OCI-LY1 (cell line): ENCODE results near the gene CDH4.

Experiments used
- H2AFZ ChIP-seq: fragments of 200-600 bp; sonication (generic), shearing (Covaris generic); 2 replicates; pipeline ENCODE4 v1.6.0; 2014; ENCODE audit warnings: antibody characterized with exemption, mild to moderate bottlenecking, low read length
- H3F3A ChIP-seq: fragments of 200-600 bp; sonication (generic), shearing (Covaris generic); 2 replicates; pipeline ENCODE4 v1.6.0; 2014; ENCODE audit warnings: mild to moderate bottlenecking, antibody characterized with exemption, low read length, moderate library complexity; ENCODE audit not compliant: insufficient read depth
- H3K27ac ChIP-seq: fragments of 200-600 bp; sonication (generic); 2 replicates; pipeline ENCODE4 v1.5.1; 2014; ENCODE audit warnings: low read length, mixed run types, mild to moderate bottlenecking, low read depth; ENCODE audit not compliant: poor library complexity, severe bottlenecking
- H3K27me3 ChIP-seq: fragments of 200-600 bp; sonication (generic); 2 replicates; pipeline ENCODE4 v1.6.0; 2014; ENCODE audit warnings: antibody characterized with exemption, mild to moderate bottlenecking, low read length, moderate library complexity; ENCODE audit not compliant: insufficient read depth
- H3K36me3 ChIP-seq: fragments of 200-600 bp; sonication (generic); 2 replicates; pipeline ENCODE4 v1.6.1; 2014; ENCODE audit warnings: mild to moderate bottlenecking, antibody characterized with exemption, low read length, moderate library complexity, mixed read lengths; ENCODE audit not compliant: insufficient read depth
- H3K4me1 ChIP-seq: fragments of 200-600 bp; sonication (generic); 2 replicates; pipeline ENCODE4 v1.5.1; 2014; ENCODE audit warnings: mild to moderate bottlenecking, low read length, moderate library complexity; ENCODE audit not compliant: insufficient read depth, severe bottlenecking
- H3K4me2 ChIP-seq: fragments of 200-600 bp; sonication (generic), shearing (Covaris generic); 2 replicates; pipeline ENCODE4 v1.6.1; 2014; ENCODE audit warnings: low read length
- H3K4me3 ChIP-seq: fragments of 200-600 bp; sonication (generic); 2 replicates; pipeline ENCODE4 v1.5.1; 2014; ENCODE audit warnings: low read length, low read depth, mild to moderate bottlenecking, mixed read lengths; ENCODE audit not compliant: poor library complexity, severe bottlenecking
- H3K79me2 ChIP-seq: fragments of 200-600 bp; shearing (Covaris generic); 2 replicates; pipeline ENCODE4 v1.6.1; 2016; ENCODE audit warnings: mixed run types, low read length, mixed read lengths; ENCODE audit not compliant: insufficient read depth
- H3K9ac ChIP-seq: fragments of 200-600 bp; sonication (generic), shearing (Covaris generic); 2 replicates; pipeline ENCODE4 v1.6.1; 2014; ENCODE audit warnings: mild to moderate bottlenecking, low read length, mixed read lengths
- H3K9me2 ChIP-seq: fragments of 200-600 bp; sonication (generic), shearing (Covaris generic); 2 replicates; pipeline ENCODE4 v1.6.1; 2014; ENCODE audit warnings: low read depth, mild to moderate bottlenecking, low read length, mixed read lengths
- H3K9me3 ChIP-seq: fragments of 200-600 bp; shearing (Covaris generic); 2 replicates; pipeline ENCODE4 v1.6.1; 2014; ENCODE audit warnings: low read length, mixed read lengths
- H4K20me1 ChIP-seq: fragments of 200-600 bp; sonication (generic), shearing (Covaris generic); 2 replicates; pipeline ENCODE4 v1.6.0; 2016; ENCODE audit warnings: mild to moderate bottlenecking, low read length; ENCODE audit not compliant: insufficient read depth
- EZH2 ChIP-seq: fragments of 200-600 bp; sonication (generic), shearing (Covaris generic); IDR thresholded peaks from 2 replicates; pipeline ENCODE4 v1.8.0; 2017; ENCODE audit warnings: borderline replicate concordance, mixed run types, mild to moderate bottlenecking, antibody characterized with exemption, low read length, moderate library complexity, mixed read lengths
- TF ChIP-seq, protein P1 (sequence below): fragments of 200-600 bp; sonication (generic), shearing (Covaris generic); IDR thresholded peaks from 2 replicates; pipeline ENCODE4 v1.5.1; 2017; ENCODE audit warnings: mild to moderate bottlenecking, antibody characterized with exemption, low read length, moderate library complexity, mixed read lengths

Gene CDH4

DNA sequence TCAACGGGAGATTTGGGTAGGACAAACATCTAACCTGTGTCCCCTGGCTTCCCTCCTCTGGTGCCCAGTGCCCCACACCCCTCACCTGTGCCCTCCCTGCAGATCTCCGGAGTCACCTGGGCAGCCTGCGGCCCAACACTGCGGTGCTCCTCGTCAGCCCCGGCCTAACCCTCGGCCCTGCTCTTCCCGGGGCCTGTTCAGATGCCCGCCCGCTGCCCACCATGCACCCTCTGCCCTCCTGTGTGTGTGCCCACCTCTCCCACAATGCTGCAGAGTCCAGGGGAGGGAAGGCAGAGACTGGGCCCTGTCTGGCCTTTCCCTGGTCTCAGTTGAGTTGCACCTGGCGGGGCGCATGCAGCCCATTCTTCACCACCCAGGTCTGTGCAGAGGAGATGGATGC is 349.3 kb downstream of the CDH4 start:
- no peak overlapping the region for H3K9ac ChIP-seq
- no peak overlapping the region for H3K4me3 ChIP-seq
- H3K27ac ChIP-seq = no peak overlapping the region
- H3K4me2 ChIP-seq = no peak overlapping the region
- no peaks in the 10 kb centered on the region for H3K9me3 ChIP-seq
- no peaks in the 10 kb centered on the region for H3K79me2 ChIP-seq
- H3K27me3 ChIP-seq = no peaks in the 10 kb centered on the region; the same call in 1 of the 2 replicates
- no peaks in the 10 kb centered on the region for H3K36me3 ChIP-seq
- H2AFZ ChIP-seq = no peak overlapping the region
- no peaks in the 10 kb centered on the region for H4K20me1 ChIP-seq
- TF ChIP-seq EZH2 = no peak
- TF ChIP-seq, protein P1, sequence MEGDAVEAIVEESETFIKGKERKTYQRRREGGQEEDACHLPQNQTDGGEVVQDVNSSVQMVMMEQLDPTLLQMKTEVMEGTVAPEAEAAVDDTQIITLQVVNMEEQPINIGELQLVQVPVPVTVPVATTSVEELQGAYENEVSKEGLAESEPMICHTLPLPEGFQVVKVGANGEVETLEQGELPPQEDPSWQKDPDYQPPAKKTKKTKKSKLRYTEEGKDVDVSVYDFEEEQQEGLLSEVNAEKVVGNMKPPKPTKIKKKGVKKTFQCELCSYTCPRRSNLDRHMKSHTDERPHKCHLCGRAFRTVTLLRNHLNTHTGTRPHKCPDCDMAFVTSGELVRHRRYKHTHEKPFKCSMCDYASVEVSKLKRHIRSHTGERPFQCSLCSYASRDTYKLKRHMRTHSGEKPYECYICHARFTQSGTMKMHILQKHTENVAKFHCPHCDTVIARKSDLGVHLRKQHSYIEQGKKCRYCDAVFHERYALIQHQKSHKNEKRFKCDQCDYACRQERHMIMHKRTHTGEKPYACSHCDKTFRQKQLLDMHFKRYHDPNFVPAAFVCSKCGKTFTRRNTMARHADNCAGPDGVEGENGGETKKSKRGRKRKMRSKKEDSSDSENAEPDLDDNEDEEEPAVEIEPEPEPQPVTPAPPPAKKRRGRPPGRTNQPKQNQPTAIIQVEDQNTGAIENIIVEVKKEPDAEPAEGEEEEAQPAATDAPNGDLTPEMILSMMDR = no peak
- no peaks in the 10 kb centered on the region for H3F3A ChIP-seq
- no peaks in the 10 kb centered on the region for H3K9me2 ChIP-seq
- H3K4me1 ChIP-seq = no peaks in the 10 kb centered on the region

DNA sequence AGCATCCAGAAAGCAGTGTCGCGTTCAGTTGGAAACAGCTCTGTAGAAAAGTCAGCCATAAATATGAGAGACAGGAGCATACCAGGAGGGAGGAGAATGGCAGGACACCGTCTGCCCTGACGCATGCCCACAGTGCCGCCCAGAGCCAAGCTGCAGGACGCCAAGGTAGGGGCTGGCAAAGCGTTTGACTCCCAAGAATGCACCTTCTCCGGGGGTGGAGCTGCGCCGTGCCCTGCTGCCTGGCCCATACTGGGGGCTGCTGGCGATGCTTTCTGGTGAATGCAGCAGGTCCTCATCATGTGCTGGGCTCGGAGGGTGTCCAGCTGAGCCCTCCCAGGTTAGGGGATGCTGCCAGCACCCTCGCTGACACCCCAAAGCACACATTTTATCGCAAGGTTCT is 349.8 kb downstream of the CDH4 start:
- H3K36me3 ChIP-seq = no peaks in the 10 kb centered on the region
- no peaks in the 10 kb centered on the region for H3K4me1 ChIP-seq
- no peaks in the 10 kb centered on the region for H3K9me3 ChIP-seq
- no peaks in the 10 kb centered on the region for H3K9me2 ChIP-seq
- H3K27ac ChIP-seq = no peak overlapping the region
- no peak overlapping the region for H3K4me3 ChIP-seq
- TF ChIP-seq, protein P1 = no peak
- no peak for TF ChIP-seq EZH2
- no peaks in the 10 kb centered on the region; the same call in 1 of the 2 replicates for H3K27me3 ChIP-seq
- H3K4me2 ChIP-seq = no peak overlapping the region
- H4K20me1 ChIP-seq = no peaks in the 10 kb centered on the region
- H3F3A ChIP-seq = no peaks in the 10 kb centered on the region
- no peaks in the 10 kb centered on the region for H3K79me2 ChIP-seq
- H2AFZ ChIP-seq = no peak overlapping the region
- no peak overlapping the region for H3K9ac ChIP-seq

DNA sequence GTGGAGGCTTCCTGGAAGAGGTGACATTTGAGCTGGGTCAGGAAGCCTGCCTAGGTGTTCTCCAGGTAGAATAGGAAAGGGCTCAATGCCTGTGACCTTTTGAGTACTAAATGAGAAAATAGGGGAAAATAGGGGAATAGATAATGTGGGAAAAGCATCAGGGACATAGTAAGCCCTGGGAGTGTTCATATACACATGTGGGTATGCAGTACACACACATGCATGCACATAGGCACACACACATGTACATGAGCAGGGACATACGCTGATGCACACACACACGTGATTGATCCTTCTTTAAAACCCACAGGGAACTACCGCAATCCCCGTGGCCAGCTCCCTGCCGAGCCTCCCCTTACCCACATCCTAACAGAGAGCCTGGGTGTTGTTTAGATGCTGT is 351.7 kb downstream of the CDH4 start:
- no peaks in the 10 kb centered on the region for H3K36me3 ChIP-seq
- no peak overlapping the region for H3K4me2 ChIP-seq
- no peak overlapping the region for H3K27ac ChIP-seq
- no peak overlapping the region for H3K4me3 ChIP-seq
- no peak overlapping the region for H2AFZ ChIP-seq
- TF ChIP-seq, protein P1 = no peak
- no peak for TF ChIP-seq EZH2
- no peaks in the 10 kb centered on the region for H3K9me2 ChIP-seq
- H3F3A ChIP-seq = no peaks in the 10 kb centered on the region
- no peaks in the 10 kb centered on the region for H3K9me3 ChIP-seq
- no peaks in the 10 kb centered on the region for H4K20me1 ChIP-seq
- H3K9ac ChIP-seq = no peak overlapping the region
- no peaks in the 10 kb centered on the region for H3K4me1 ChIP-seq
- H3K79me2 ChIP-seq = no peaks in the 10 kb centered on the region
- no peaks in the 10 kb centered on the region; the same call in 1 of the 2 replicates for H3K27me3 ChIP-seq
